NCI-H1092 treated with DMSO at 0.1 percent for 48 hours (cell line): ENCODE data around the gene FUT2.
"Not testable (repeated sequence)": the region's sequence is repeated elsewhere in the genome, so short reads cannot be mapped to it uniquely, and the experiment has no call there.

Experiments
- DNase-seq: peaks from one replicate; lab custom pipeline; 2025; lab: John Stamatoyannopoulos, UW

Gene FUT2

GRCh38 chr19:48670699-48671445 lies 24.9 kb upstream of the FUT2 start:
- no peak for DNase-seq

- no peak for DNase-seq
Observed at GRCh38 chr19:48671446-48671995, 24.2 kb upstream of the FUT2 start.

GRCh38 chr19:48672994-48673393 lies 22.8 kb upstream of the FUT2 start, which contains the start of gene NTN5:
TSS of gene NTN5 (minus strand) at chr19:48673017. CDS start at chr19:48670986, 2,031 bp downstream.
- no peak for DNase-seq

GRCh38 chr19:48673436-48674100 lies 22.2 kb upstream of the FUT2 start:
- no peak for DNase-seq

DNA sequence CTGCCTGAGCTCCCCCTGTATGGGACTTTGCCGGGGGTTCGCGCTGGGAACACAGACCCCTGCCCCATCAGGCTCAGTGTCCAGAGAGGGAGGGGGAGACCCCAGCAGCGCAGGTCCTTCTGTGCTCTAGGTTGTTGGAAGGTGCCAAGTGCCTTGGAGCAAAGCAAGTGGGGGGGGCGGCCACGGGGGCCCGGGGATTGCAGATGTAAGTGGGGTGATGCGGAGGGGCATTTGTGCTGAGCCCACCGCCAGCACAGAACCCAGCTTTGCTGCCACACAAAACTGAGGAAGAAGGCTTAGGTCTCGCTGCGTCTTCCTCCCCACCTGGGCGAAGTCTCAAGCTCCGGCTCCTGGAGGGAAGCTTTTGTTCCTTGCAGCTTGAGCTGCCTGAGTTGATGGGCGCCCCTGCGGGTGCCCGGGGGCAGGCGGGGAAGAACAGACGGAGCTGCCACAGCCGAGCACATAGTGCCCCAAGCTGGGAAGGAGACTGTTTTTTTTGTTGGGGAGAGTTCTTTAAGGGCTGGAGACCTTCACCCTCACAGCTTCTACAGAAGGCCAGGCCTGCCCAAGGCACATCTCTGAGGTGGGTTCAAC lies 21.5 kb upstream of the FUT2 start:
- no peak for DNase-seq

DNA sequence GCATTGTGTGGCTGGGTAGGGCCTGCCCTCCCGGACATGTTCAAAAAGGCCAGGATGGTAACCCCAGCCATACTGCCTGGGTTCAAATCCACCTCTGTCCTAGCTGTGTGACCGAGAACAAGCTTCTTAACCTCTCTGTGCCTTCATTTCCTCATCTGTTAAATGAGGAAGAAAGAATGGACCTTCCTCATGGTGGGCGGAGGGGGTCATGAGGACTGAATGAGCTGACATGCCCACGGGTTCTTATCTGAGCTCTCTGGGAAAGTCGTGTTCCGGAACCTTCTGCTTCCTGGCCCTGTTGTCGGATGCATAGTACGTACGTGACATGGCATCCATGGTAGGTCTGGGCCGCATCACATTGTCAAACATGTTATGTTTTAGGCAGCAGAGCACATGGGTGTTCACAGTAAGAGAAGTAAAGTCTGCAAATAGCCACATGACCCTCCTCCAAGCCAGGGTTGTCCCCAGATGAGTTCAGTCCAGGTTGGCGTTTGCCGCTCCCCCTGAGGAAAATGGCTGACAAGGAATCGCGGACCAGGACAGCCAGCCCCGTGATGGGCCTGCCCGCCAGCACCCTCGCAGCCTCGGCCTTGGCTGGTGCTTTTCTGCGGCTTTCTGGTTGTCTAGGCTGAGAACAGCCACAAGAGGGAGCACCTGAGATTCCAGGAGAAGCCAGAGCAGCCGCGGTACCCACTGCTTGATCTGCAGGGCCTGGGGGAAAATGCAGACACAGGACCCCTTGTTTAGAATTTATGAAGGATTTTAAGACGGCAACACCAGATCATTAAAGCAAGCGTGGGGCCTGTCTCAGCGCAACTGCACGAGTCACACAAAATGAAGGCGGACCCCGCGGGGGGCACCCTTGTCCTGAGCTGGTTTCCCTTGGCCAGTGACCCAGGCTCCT lies 20.6 kb upstream of the FUT2 start:
- DNase-seq = peak; percentile 51

- DNase-seq = no peak
Observed at GRCh38 chr19:48676487-48676886, 19.3 kb upstream of the FUT2 start.

- DNase-seq = no peak
Observed at GRCh38 chr19:48676887-48677286, 18.9 kb upstream of the FUT2 start.

GRCh38 chr19:48678201-48678600 lies 17.6 kb upstream of the FUT2 start:
- DNase-seq = no peak

DNA sequence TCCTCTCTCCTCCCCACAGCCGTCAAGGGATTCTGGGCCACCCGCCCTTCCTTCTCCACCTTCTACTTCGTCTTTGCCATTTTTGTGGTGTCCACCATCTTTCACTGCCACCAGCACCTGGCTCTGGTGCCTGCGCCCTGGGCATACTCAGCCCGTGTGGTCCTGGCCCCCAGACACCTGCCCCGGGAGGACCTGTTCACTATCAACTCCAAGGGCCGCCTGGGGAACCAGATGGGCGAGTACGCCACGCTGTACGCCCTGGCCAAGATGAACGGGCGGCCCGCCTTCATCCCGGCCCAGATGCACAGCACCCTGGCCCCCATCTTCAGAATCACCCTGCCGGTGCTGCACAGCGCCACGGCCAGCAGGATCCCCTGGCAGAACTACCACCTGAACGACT lies 15.8 kb upstream of the FUT2 start:
- DNase-seq = not testable (repeated sequence)

DNA sequence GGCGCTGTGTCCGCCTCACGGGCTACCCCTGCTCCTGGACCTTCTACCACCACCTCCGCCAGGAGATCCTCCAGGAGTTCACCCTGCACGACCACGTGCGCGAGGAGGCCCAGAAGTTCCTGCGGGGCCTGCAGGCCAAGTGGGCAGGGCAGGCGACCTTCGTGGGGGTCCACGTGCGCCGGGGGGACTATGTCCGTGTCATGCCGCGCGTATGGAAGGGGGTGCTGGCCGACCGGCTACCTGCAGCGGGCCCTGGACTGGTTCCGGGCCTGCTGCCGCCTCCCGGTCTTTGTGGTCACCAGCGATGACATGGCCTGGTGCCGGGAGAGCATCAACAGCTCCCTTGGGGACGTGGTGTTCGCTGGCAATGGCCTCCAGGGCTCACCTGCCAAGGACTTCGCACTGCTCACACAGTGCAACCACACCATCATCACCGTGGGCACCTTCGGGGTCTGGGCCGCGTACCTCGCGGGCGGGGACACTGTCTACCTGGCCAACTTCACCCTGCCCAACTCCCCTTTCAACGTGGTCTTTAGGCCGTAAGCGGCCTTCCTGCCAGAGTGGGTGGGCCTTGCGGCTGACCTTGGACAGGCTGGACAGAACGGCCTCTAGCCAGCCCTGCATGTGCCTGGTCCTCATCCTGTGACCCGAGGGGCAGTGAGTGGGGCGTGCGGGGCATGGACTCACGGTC lies 15.2 kb upstream of the FUT2 start:
- DNase-seq = no peak

DNA sequence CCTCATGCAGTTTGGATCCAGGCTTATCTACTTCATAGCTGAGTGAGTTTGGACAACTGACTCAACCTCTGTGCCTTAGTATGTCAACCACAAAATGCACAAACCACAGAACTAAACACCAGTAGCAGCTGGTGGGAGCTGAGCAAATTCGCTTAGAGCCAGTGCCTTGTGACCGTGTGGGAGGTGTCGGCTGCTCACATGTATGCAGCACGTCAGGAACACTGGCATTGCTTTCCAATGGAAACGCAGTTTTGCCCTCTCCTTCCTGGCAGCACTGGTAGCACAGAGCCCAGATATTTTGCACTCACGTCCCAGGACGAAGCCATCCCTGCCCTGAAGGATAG lies 14.7 kb upstream of the FUT2 start:
- DNase-seq = no peak

DNA sequence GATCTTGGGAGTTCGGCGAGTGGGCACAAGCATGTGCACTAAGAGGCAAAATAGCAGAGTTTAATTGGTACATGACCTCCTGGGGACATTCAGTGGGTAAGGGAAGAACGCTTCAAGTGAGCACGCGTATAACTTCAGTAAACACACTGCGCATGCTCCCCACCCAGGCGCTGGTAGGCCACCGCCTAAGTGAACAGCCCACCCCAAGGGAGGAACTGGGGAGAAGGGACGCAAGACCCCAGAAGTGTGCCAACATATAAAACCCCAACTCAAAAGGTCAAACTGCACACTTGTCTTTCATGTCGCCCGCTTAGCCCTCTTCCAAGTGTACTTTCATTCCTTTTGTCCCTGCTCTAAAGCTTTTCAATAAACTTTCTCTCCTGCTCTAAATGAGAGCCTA lies 12.4 kb upstream of the FUT2 start:
- DNase-seq = peak; percentile 15

DNA sequence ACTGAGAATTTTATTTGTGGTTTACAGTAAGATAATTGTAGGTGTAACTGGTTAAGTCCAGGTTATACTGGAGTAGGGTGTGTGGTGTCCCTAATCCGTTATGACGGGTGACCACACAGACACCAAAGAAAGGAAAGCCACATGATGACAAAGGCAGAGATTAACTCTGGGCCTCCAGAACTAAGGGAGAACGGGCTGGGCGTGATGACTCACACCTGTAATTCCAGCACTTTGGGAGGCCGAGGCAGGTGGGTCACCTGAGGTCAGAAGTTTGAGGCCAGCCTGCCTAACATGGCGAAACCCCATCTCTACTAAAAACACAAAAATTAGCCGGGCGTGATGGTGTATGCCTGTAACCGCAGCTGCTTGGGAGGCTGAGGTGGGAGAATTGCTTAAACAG lies 10.2 kb upstream of the FUT2 start:
- DNase-seq = no peak

GRCh38 chr19:48686088-48686487 lies 9.7 kb upstream of the FUT2 start:
- DNase-seq = no peak

DNA sequence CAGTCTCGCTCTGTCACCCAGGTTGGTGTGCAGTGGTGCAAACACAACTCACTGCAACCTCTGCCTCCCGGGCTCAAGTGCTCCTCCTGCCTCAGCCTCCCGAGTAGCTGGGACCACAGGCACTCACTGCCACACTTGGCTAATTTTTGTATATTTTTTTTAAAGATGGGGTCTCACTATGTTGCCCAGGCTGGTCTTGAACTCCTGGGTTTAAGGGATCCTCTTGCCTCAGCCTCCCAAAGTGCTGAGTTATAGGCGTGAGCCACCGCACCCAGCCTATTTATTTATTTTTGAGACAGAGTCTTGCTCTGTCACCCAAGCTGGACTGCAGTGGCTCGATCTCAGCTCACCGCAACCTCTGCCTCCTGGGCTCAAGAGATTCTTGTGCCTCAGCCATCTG lies 9.1 kb upstream of the FUT2 start:
- not testable (repeated sequence) for DNase-seq

DNA sequence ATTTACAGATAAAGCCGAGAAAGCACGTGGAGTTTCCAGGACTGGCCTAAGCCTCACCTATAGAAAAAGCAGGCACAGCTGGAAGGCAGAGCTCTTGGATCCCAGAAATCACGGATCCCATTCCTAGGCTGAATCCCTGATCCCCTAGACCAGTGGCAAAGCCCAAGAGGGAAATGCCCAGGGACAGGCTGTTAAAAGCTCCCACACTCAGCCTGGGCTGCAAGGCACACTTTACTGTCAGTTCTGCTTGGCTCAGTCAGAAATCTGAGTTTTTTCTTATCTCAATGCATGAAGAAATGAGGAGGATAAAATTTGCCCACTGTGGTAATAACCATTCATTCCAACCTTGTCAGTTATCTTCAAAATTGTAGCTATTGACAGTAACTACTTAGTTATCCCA lies 8.0 kb upstream of the FUT2 start:
- no peak for DNase-seq

- no peak for DNase-seq
Observed at GRCh38 chr19:48689449-48689848, 6.3 kb upstream of the FUT2 start.

GRCh38 chr19:48693629-48694028 lies 2.1 kb upstream of the FUT2 start:
- DNase-seq = not testable (repeated sequence)

DNA sequence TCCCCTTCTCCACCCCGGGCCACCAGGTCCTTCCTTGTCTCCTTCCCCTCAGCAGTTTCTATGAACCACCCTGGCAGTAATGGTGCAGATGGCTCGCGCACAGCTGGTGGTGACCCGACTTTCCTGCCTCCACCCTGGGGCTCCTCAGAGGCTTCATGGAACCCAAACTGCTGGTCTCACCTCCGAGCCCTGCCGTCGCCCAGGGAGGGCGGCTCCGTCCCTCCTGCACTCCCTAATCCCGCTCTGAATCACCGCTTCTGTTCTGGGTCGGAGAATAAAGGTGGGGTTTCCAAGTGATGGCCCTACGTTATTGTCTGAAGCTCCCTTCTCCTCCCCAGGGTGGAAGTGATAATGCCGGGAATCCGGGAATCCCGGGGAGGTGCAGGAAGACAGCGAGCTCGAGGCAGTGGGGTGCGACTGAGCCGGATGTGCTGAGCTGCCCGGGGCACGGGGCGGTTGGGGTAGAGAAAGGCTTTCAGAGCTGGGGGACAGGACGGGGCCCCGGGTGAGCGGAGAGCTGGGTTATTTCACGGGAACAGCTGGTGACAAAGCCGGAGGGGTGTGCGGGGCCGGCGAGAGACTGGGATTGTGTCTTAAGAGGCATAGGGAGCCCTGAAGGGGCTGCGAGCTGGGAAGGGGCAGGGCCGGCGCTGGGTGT lies 711 bp downstream of the FUT2 start:
- no peak for DNase-seq

DNA sequence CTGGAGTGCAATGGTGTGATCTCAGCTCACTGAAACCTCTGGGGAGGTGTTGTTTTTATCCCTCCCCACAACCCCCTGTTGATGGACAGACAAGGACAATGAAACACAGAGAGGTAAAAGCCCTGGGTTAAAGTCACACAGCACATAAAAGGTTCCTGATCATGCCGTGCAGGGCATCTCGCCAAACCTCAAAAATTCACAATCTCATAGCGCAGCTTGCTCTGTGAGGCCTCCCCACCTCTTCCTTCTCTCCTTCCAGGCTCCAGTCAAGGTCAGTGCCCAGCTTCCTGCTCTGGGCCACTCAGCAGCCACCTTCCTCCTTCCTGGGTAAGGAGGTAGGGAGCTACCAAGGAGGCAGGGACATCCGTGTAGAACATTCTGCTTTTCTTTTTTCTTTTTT lies 2.3 kb downstream of the FUT2 start:
- DNase-seq = no peak
